Skeletal muscle tissue (tissue), 4 donors: ENCODE measurements around the gene RIOK1. TPM values are rescaled to one million over a fixed set of nuclear protein-coding genes. Genes with fewer than 3 reads are reported as not detected.

Experiments
- H3K27ac ChIP-seq: one replicate; pipeline ENCODE4 v1.7.0; 2013; ENCODE audit warnings: mild to moderate bottlenecking, low read depth, low read length, inconsistent platforms
- H3K27me3 ChIP-seq, 3 donors: one replicate each; pipeline ENCODE4 v1.7.0; 2013; ENCODE audit warnings: low read length in 3 of 3; ENCODE audit not compliant: control insufficient read depth in 3 of 3, insufficient read depth in 3 of 3
- H3K36me3 ChIP-seq, 3 donors: one replicate each; pipeline ENCODE4 v1.7.0; 2013; ENCODE audit warnings: low read length in 3 of 3; ENCODE audit not compliant: control insufficient read depth in 3 of 3, insufficient read depth in 3 of 3
- H3K4me1 ChIP-seq, 3 donors: one replicate each; pipeline ENCODE4 v1.7.0; 2013; ENCODE audit warnings: low read length in 3 of 3, mild to moderate bottlenecking in 3 of 3; ENCODE audit not compliant: control insufficient read depth in 3 of 3, insufficient read depth in 3 of 3
- H3K4me3 ChIP-seq, 3 donors: one replicate each; pipeline ENCODE4 v1.7.0; 2013; ENCODE audit warnings: low read length in 3 of 3
- H3K9ac ChIP-seq, 3 donors: one replicate each; pipeline ENCODE4 v1.7.0; 2013; ENCODE audit warnings: low read length in 3 of 3, mild to moderate bottlenecking in 3 of 3, moderate library complexity in 2 of 3, low read depth in 1 of 3
- H3K9me3 ChIP-seq, 3 donors: one replicate each; pipeline ENCODE4 v1.7.0; 2013; ENCODE audit warnings: low read length in 3 of 3; ENCODE audit not compliant: control insufficient read depth in 3 of 3
- total RNA-seq: library from RNA; depleted of rRNA; stranded (reverse); fragments of >200 nt; gene quantifications from one replicate; pipeline ENCODE4 v1.2.3, GENCODE V29; 2014
- donor health status: Osteomylitis.

RIOK1 gene
- total RNA-seq, 1 donor from 2014 or later, result 18.3 TPM

DNA sequence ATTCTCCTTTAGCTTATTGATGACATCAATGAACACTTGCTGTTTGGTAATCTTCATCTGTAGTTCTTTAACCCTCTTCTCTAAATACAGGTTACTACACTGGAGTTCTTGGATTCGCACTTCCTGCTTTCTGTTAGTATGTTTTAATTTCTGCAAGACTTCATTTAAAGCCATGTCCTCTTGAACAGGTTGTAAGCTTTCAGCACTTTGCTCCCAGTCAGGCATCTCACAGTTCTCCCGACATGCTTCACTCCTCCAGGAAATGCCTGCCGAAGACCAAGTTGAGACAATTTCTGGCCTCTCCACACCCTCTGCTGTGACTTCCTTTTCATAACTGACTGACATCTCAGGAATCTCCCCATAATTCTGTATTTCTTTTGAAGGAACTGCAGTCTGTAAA, 15.9 kb upstream of the RIOK1 start:
- H3K27me3 ChIP-seq, result peaks cover 0 to 4% (median 0%) of the 10 kb centered on the region in 3 donors
- H3K4me3 ChIP-seq, result no peak overlapping the region
- no peaks in the 10 kb centered on the region for H3K36me3 ChIP-seq
- H3K9ac ChIP-seq, result no peak overlapping the region
- H3K9me3 ChIP-seq, result no peaks in the 10 kb centered on the region
- no peaks in the 10 kb centered on the region for H3K4me1 ChIP-seq
- H3K27ac ChIP-seq, result no peak overlapping the region

DNA sequence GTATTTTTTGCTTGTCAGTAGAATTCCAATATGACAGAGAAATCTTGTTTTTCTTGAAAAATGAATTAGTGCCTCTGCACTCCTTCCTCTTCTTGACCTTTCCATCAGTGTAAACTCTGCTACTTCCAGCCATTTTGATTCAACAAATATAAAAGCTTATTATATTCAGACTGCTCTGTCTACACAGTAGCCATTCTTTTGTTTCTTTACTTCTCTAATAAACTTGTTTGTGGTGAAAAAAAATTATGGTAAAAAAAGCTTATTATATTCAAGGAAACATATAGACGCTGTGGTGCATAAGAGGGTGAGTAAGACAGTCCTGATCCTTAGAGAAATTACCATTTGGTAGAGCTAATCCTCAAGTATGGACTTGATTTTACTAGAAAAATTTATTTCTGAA, 11.6 kb upstream of the RIOK1 start:
- H3K4me1 ChIP-seq, result no peaks in the 10 kb centered on the region
- H3K27ac ChIP-seq, result no peak overlapping the region
- H3K36me3 ChIP-seq, result no peaks in the 10 kb centered on the region
- no peak overlapping the region for H3K9ac ChIP-seq
- H3K9me3 ChIP-seq, result no peaks in the 10 kb centered on the region
- H3K4me3 ChIP-seq, result no peak overlapping the region
- H3K27me3 ChIP-seq, result peaks cover 0 to 4% (median 0%) of the 10 kb centered on the region in 3 donors

DNA sequence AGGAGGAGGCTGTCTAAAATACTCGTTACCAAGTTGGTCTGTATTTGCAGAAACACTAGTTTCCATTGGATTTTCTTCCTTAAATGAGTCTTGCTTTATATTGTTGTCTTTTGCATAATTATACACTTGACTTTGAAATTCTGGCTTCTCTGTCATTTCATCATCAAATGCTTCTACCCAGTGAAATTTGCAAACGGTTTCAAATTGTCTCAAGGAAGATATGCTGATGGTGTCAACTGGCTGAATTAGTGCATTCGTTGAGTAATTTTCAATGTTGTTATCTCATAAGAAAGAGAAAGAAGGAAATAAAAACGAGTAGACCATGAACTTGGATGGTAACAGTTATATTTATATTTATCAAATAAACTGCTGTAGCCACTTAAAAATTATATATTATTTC, 10.9 kb upstream of the RIOK1 start:
- no peak overlapping the region for H3K9ac ChIP-seq
- H3K9me3 ChIP-seq, result no peaks in the 10 kb centered on the region
- peaks cover 0 to 4% (median 0%) of the 10 kb centered on the region in 3 donors for H3K27me3 ChIP-seq
- no peaks in the 10 kb centered on the region for H3K4me1 ChIP-seq
- H3K36me3 ChIP-seq, result no peaks in the 10 kb centered on the region
- H3K27ac ChIP-seq, result no peak overlapping the region
- no peak overlapping the region for H3K4me3 ChIP-seq

DNA sequence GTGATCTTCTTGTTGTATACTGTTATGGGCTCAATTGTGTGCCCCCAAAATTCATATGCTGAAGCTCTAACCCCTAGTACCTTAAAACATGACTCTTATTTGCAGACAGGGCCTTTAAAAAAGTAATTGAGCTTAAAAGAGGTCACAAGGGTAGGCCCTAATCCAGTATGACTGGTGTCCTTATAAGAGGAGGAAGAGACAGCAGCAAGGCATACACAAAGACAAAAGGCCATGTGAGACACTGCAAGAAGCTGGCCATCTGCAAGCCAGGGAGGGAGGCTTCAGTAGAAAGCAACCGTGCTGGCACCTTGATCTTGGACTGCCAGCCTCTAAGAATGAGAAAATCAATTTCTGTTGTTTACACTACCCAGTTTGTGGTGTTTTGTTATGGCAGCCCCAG, 8.5 kb upstream of the RIOK1 start:
- Histone ChIP-seq H3K36me3 (no peaks in the 10 kb centered on the region), H3K27me3 (peaks cover 0 to 4% (median 0%) of the 10 kb centered on the region in 3 donors), H3K9ac (no peak overlapping the region), H3K27ac (no peak overlapping the region), H3K4me3 (no peak overlapping the region), H3K9me3 (no peaks in the 10 kb centered on the region), H3K4me1 (no peaks in the 10 kb centered on the region)

DNA sequence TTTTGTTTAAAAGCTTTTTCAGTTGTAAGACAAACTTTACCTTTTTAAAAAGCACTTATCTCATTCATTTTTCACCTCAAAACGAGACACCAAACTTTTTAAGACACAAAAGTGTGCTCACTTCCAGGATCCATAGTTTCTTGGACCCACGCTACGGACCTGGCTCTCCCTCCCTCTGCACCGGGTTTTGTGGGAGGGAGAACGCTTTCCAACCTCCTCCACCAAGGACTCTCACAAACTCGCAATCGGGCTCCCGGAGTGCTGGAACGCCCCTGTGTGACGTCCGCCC, 502 bp upstream of the RIOK1 start:
- Histone ChIP-seq H3K27ac (peak overlapping the region; percentile 80), H3K9ac (peak overlapping the region; percentile 85 to 97 (median 92)), H3K36me3 (peaks cover 3 to 6% (median 4%) of the 10 kb centered on the region in 3 donors), H3K27me3 (no peaks in the 10 kb centered on the region), H3K4me1 (peaks cover 11 to 18% (median 13%) of the 10 kb centered on the region in 3 donors), H3K4me3 (peak overlapping the region; percentile 79 to 99 (median 93)), H3K9me3 (no peaks in the 10 kb centered on the region)

DNA sequence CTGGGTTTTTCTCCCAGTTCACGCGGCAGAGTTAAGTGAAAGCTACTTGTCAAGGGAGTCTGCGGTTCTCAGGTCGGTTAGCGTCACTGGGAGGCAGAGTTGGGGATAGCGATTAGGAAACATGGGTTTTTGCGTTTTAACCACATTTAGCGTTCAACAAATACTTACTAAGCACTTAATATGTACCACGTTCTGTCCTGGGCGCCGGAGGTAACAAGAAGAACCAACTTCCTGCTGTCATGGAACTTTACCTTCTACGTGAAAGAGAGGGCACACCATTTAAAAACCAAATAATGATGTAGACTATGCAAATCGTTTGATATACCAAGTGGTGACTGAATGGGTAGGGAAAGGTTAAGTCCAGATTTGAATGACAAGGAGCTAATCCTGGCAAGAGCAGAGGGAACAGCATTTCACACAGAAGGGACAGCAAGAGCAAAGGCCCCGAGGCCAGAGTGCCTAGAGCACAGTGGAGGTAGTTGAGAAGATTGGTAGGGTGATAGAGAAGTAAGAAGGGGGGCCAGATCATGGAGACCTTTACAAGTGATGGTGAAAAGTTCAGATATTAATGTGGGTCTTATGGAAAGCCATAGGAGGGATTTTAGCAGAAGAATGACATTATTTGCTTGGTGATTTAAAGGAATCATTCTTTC, 744 bp downstream of the RIOK1 start:
- H3K4me1 ChIP-seq, result peaks cover 11 to 18% (median 13%) of the 10 kb centered on the region in 3 donors
- H3K27ac ChIP-seq, result peak overlapping the region; percentile 80
- H3K27me3 ChIP-seq, result no peaks in the 10 kb centered on the region
- peaks cover 3 to 10% (median 9%) of the 10 kb centered on the region in 3 donors for H3K36me3 ChIP-seq
- H3K9ac ChIP-seq, result peak overlapping the region; percentile 85 to 97 (median 92)
- H3K9me3 ChIP-seq, result no peaks in the 10 kb centered on the region
- peak overlapping the region; percentile 79 to 99 (median 93) for H3K4me3 ChIP-seq

DNA sequence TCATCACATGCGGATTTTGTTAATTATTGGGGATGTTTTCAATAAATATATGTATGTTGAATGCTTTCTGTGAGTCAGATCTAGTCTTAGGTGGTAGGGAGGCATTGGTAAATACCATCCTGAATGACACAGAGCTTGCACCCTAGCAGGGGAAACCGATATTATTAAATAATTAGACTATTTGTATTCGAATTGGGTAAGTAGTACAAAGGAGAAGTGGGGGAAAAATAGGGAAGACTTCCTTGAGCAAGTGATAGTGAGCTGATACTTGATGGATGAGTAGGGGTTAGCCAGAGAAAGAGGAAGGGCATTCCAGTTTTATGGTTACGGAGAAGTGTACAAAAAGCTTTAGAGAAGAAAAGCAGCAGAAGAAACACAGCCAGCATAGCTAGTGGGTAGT, 1.5 kb downstream of the RIOK1 start:
- Histone ChIP-seq H3K4me1 (peaks cover 11 to 18% (median 13%) of the 10 kb centered on the region in 3 donors), H3K9ac (peak overlapping the region in 1 of 3 donors; percentile 85), H3K36me3 (peaks cover 3 to 17% (median 15%) of the 10 kb centered on the region in 3 donors), H3K27me3 (no peaks in the 10 kb centered on the region), H3K27ac (no peak overlapping the region), H3K4me3 (peak overlapping the region in 1 of 3 donors; percentile 99), H3K9me3 (no peaks in the 10 kb centered on the region)

DNA sequence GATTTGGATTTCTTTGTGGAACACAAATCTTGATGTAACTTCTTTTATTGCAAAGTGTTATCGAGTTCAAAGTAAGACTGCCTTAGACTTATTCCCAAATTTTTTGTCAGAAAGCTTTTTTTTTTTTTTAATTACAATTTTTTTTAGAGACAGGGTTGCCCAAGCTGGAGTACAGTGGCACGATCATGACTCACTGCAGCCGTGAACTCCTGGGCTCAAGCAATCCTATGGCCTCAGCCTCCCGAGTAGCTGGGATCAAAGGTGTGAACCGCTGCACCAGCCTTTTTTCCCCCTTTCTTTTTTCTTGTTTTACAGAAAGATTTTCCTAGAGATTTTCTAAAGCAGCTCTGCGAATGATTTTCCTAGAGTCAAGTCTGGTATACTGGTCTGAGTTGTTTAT, 2.8 kb downstream of the RIOK1 start:
- H3K27ac ChIP-seq, result no peak overlapping the region
- peaks cover 11 to 18% (median 13%) of the 10 kb centered on the region in 3 donors for H3K4me1 ChIP-seq
- H3K27me3 ChIP-seq, result no peaks in the 10 kb centered on the region
- H3K9ac ChIP-seq, result no peak overlapping the region
- no peaks in the 10 kb centered on the region for H3K9me3 ChIP-seq
- no peak overlapping the region for H3K4me3 ChIP-seq
- H3K36me3 ChIP-seq, result peaks cover 6 to 24% (median 22%) of the 10 kb centered on the region in 3 donors

DNA sequence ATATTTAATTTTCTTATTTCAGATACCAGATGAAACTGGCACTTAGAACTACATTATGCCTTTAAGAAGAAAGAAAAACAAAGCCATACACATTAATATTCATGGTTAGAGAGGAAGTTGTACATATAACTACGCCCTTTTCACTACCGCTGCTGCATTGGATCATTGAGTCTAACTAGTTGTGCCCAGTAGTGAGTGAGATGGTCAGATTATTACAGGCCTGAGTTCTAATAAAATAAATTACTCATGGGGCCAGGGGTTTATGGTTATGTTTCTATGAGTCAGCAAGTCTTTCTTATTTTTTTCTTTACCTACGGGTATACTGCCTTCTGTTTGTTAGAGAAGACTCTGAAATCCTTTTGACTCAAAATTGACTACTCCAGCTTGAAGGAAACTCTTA, 11.5 kb downstream of the RIOK1 start:
- H3K9me3 ChIP-seq, result no peaks in the 10 kb centered on the region
- peaks cover 19 to 57% (median 44%) of the 10 kb centered on the region in 3 donors for H3K36me3 ChIP-seq
- H3K27me3 ChIP-seq, result no peaks in the 10 kb centered on the region
- H3K9ac ChIP-seq, result no peak overlapping the region
- H3K27ac ChIP-seq, result no peak overlapping the region
- no peaks in the 10 kb centered on the region for H3K4me1 ChIP-seq
- no peak overlapping the region for H3K4me3 ChIP-seq

DNA sequence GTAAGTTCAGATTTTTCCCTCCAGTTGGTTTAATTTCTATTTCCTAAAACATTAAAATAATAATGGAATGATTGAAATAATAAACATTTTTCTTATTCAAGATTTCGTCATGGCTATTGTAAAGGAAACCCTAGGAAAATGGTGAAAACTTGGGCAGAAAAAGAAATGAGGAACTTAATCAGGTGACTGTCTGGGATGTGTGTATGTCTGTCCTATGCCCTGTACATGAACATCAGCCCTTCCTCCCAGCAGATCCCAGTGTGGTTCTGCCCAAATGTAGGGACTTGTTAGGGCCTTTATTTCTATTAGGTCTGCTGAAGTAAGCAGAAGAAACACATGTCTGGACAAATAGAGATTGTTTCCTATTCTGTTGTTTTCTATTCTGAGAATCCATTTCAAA, 13.1 kb downstream of the RIOK1 start:
- H3K36me3 ChIP-seq, result peaks cover 20 to 57% (median 53%) of the 10 kb centered on the region in 3 donors

More for the DNA sequence above, 13.1 kb downstream of the RIOK1 start:
- H3K4me3 ChIP-seq, result no peak overlapping the region
- no peak overlapping the region for H3K9ac ChIP-seq
- H3K27me3 ChIP-seq, result no peaks in the 10 kb centered on the region
- no peaks in the 10 kb centered on the region for H3K9me3 ChIP-seq
- no peak overlapping the region for H3K27ac ChIP-seq
- H3K4me1 ChIP-seq, result no peaks in the 10 kb centered on the region
